ENCODE results near the gene PGM5.

The PGM5 gene

DNA sequence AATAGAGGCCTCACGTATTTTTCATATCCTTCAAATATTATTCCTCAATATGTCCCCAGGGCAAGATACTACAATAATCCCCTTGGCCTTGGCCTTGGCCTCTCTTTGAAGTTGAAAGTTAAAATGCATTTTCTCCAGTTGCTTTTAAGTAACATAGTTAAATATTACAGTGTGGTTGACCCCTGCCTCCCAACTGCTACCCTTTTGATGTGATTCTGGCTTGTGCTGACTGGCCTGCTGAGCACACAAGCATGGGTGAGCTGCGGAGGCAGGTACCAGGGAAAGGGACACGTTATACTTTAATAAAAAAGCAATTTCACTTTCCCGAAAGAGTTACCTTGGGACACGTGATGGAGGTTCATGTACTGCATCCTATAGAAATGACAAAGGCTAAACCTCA lies 202.1 kb downstream of the PGM5 start:
- H3K4me3 ChIP-seq (ENCODE audit: low read depth, low read length) = no peak overlapping the region
- DNase-seq (ENCODE audit: low read depth) = no peak
- no peak for TF ChIP-seq CTCF (IDR thresholded peaks at IDR 0.05; ENCODE audit: low read depth, low read length)
- no peak for TF ChIP-seq POLR2A (IDR thresholded peaks at IDR 0.05; ENCODE audit: extremely low read depth, insufficient read length)
- TF ChIP-seq MAX (IDR thresholded peaks at IDR 0.05; ENCODE audit: low read depth, low read length) = no peak
- TF ChIP-seq MYC (IDR thresholded peaks at IDR 0.05; ENCODE audit: low read depth, low read length) = no peak

GRCh38 chr9:68560071-68560844 lies 203.8 kb downstream of the PGM5 start:
- H3K4me3 ChIP-seq (ENCODE audit: low read depth, low read length) = peak overlapping the region; percentile 34
- TF ChIP-seq POLR2A (IDR thresholded peaks at IDR 0.05; ENCODE audit: extremely low read depth, insufficient read length) (no peak), MAX (IDR thresholded peaks at IDR 0.05; ENCODE audit: low read depth, low read length) (peak; percentile 68), MYC (IDR thresholded peaks at IDR 0.05; ENCODE audit: low read depth, low read length) (no peak), CTCF (IDR thresholded peaks at IDR 0.05; ENCODE audit: low read depth, low read length) (peak; percentile 46)
- peak; percentile 88 for DNase-seq (ENCODE audit: low read depth)

DNA sequence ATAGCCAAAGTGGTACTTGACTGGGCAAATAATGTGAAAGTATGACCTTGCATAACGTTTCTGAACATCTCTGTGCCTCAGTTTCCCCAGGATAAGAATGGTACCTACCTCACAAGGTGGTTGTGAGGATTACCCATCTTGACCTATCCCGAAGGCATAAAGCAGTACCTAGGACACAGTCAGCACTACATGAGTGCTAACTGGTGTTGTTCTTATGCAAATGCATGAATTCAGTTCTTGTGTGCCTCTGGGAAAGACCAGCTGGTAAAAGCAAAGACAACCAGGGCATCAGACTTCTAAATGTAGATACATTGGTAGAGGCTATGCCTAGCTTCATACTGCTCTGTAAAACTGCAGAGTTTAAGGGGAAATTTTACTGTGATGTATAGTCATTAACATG lies 206.1 kb downstream of the PGM5 start:
- H3K4me3 ChIP-seq (ENCODE audit: low read depth, low read length) = no peak overlapping the region
- DNase-seq (ENCODE audit: low read depth) = no peak
- TF ChIP-seq MAX (IDR thresholded peaks at IDR 0.05; ENCODE audit: low read depth, low read length) (no peak), MYC (IDR thresholded peaks at IDR 0.05; ENCODE audit: low read depth, low read length) (no peak), POLR2A (IDR thresholded peaks at IDR 0.05; ENCODE audit: extremely low read depth, insufficient read length) (no peak), CTCF (IDR thresholded peaks at IDR 0.05; ENCODE audit: low read depth, low read length) (no peak)

- TF ChIP-seq CTCF (IDR thresholded peaks at IDR 0.05; ENCODE audit: low read depth, low read length) (no peak), POLR2A (IDR thresholded peaks at IDR 0.05; ENCODE audit: extremely low read depth, insufficient read length) (no peak), MYC (IDR thresholded peaks at IDR 0.05; ENCODE audit: low read depth, low read length) (no peak), MAX (IDR thresholded peaks at IDR 0.05; ENCODE audit: low read depth, low read length) (no peak)
- H3K4me3 ChIP-seq (ENCODE audit: low read depth, low read length) = no peak overlapping the region
- DNase-seq (ENCODE audit: low read depth) = no peak
Observed at GRCh38 chr9:68567565-68567964, 211.2 kb downstream of the PGM5 start.

GRCh38 chr9:68574150-68574549 lies 217.7 kb downstream of the PGM5 start:
- no peak overlapping the region for H3K4me3 ChIP-seq (ENCODE audit: low read depth, low read length)
- TF ChIP-seq MYC (IDR thresholded peaks at IDR 0.05; ENCODE audit: low read depth, low read length) = no peak
- no peak for TF ChIP-seq MAX (IDR thresholded peaks at IDR 0.05; ENCODE audit: low read depth, low read length)
- TF ChIP-seq CTCF (IDR thresholded peaks at IDR 0.05; ENCODE audit: low read depth, low read length) = no peak
- TF ChIP-seq POLR2A (IDR thresholded peaks at IDR 0.05; ENCODE audit: extremely low read depth, insufficient read length) = no peak
- no peak for DNase-seq (ENCODE audit: low read depth)
